Lower lobe of right lung (tissue), 2 donors: Measurements from ENCODE around the gene DUOXA1. TPM values are rescaled to one million over a fixed set of nuclear protein-coding genes. Genes with fewer than 3 reads are reported as not detected.
"Not testable (repeated sequence)": the region's sequence is repeated elsewhere in the genome, so short reads cannot be mapped to it uniquely, and the experiment has no call there.

ENCODE experiments used
- ATAC-seq, 2 donors: fragments of 200-7000 bp; cut with Tn5 transposase; one replicate each; pipeline ENCODE4 v1.9.1; 2020 to 2022; ENCODE audit warnings: mild to moderate bottlenecking in 2 of 2, moderate library complexity in 2 of 2
- DNase-seq: peaks from one replicate; pipeline ENCODE4 v3.0.0-alpha.2; 2020
- H3K27ac ChIP-seq: fragments of 200-600 bp; one replicate; pipeline ENCODE4 v1.8.0; 2022
- H3K27me3 ChIP-seq: fragments of 200-600 bp; one replicate; pipeline ENCODE4 v1.8.0; 2022; ENCODE audit warnings: low read depth
- H3K36me3 ChIP-seq: fragments of 200-600 bp; one replicate; pipeline ENCODE4 v1.8.0; 2022; ENCODE audit warnings: mild to moderate bottlenecking
- H3K4me1 ChIP-seq: fragments of 200-600 bp; one replicate; pipeline ENCODE4 v1.8.0; 2022
- H3K4me3 ChIP-seq: fragments of 200-600 bp; one replicate; pipeline ENCODE4 v1.8.0; 2022; ENCODE audit warnings: mild to moderate bottlenecking
- H3K9me3 ChIP-seq: fragments of 200-600 bp; one replicate; pipeline ENCODE4 v1.8.0; 2022
- CTCF ChIP-seq: fragments of 200-600 bp; IDR thresholded peaks from one replicate; pipeline ENCODE4 v1.8.0; 2022; ENCODE audit warnings: antibody characterized with exemption, mild to moderate bottlenecking
- intact Hi-C: fragments of 100-400 bp; cut with DNase I; formaldehyde crosslinking; loops from one replicate; pipeline ENCODE4 v1.11.0; 2022
- total RNA-seq: library from RNA; stranded (reverse); fragmentation: NEBNext Ultra II Directional; extraction: Animal tissue kit (Norgen Biotek cat#: 25700); gene quantifications from one replicate; pipeline ENCODE4 v1.2.1, GENCODE V29; 2021
- donor health status: DM: no; HTN: yes; CAD: no; lungs with severe emphysema.

The DUOXA1 gene
- total RNA-seq, 1 donor from 2014 or later, result 131 TPM

DNA sequence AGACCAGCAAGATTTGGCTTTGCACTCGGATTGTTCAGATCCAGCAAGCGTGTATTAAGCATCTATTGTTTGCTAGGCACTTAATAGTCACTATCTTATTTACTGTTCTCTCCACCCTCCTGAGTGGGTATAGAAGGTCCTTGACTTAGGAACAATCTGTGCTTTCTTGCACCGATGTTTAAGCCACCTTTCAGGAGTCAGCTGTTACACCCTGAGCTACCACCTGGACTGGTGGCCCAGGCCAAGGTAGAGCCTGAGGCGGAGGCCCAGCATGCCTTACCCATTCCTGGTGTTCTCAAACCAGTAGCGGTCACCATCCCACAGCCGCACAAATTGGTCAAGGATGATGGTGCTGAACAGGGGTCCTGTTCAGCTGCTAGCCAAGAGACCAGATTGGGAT lies 10.1 kb upstream of the DUOXA1 start:
- Histone ChIP-seq H3K36me3 (peaks cover 28% of the 10 kb centered on the region), H3K4me3 (no peak overlapping the region), H3K27ac (peak overlapping the region; percentile 8), H3K9me3 (no peaks in the 10 kb centered on the region), H3K4me1 (peaks cover 20% of the 10 kb centered on the region), H3K27me3 (peaks cover 19% of the 10 kb centered on the region)
- intact Hi-C loops, result no loop called here
- DNase-seq (peak; percentile 73), ATAC-seq (peak; percentile 89 to 91)
- no peak for TF ChIP-seq CTCF

DNA sequence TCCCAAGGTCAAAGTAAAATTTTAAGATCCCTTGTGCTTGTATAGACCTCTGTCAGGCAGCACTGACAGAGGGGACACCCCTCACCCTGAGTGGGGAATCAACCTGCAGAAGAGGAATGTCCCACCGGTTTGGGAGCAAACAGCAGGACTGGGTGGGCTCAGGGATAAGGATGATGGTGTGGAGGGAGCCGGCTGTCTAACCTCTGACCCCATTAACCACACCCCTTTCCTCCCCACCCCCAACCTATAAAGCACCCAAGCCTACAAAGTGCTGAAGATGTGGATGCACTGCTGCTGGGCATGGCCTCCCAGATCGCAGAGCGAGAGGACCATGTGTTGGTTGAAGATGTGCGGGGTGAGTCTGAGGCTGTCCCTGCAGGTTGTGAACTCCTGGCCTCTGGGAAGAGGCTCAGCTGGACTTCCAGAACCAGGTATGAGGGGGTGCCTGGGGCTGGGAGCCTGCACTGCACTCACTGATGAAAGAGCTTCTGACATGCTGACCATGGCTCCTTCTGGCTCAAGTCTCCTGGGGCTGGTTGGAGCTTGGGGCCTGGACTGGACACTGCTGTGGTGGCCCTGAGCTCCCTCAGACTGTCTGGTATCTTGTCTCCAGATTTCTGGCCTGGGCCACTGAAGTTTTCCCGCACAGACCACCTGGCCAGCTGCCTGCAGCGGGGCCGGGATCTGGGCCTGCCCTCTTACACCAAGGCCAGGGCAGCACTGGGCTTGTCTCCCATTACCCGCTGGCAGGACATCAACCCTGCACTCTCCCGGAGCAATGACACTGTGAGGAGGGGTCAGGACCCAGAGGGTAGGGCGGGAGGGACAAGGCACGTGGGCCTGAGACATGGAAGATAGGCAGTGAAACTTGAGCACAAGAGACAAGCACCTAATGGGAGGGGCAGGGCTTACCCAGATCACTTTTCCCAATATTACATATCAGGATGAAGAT lies 9.4 kb upstream of the DUOXA1 start:
- intact Hi-C loops, result no loop called here
- H3K27me3 ChIP-seq, result peaks cover 26% of the 10 kb centered on the region
- H3K9me3 ChIP-seq, result no peaks in the 10 kb centered on the region
- peaks cover 21% of the 10 kb centered on the region for H3K36me3 ChIP-seq
- H3K4me3 ChIP-seq, result no peak overlapping the region
- peak; percentile 82 for DNase-seq
- peak overlapping the region; percentile 37 for H3K27ac ChIP-seq
- peaks cover 26% of the 10 kb centered on the region for H3K4me1 ChIP-seq
- ATAC-seq, result peak; percentile 4 to 72
- TF ChIP-seq CTCF, result no peak

DNA sequence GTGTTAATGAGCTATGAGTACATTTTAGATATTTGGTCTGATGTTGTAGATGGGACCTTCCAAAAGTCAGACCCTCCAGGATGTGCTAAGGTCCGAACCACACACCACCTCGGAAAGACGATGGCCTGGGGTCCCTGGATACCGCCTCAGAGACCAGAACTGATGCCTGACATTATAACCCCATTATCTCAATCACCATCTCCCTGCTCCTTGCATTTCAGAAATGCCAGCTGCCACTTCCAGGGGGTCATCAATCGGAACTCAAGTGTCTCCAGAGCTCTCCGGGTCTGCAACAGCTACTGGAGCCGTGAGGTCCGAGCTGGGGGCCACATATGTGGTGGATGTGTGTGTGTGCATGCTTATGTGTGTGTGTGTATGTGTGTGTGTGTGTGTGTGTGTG lies 8.0 kb upstream of the DUOXA1 start:
- intact Hi-C loops, result no loop called here
- TF ChIP-seq CTCF, result no peak
- Histone ChIP-seq H3K9me3 (no peaks in the 10 kb centered on the region), H3K27me3 (peaks cover 33% of the 10 kb centered on the region), H3K4me1 (peaks cover 35% of the 10 kb centered on the region), H3K4me3 (no peak overlapping the region), H3K27ac (no peak overlapping the region), H3K36me3 (peaks cover 12% of the 10 kb centered on the region)
- ATAC-seq (no peak), DNase-seq (no peak)

GRCh38 chr15:45136378-45136764 lies 6.7 kb upstream of the DUOXA1 start:
- no peak for TF ChIP-seq CTCF
- H3K9me3 ChIP-seq, result no peaks in the 10 kb centered on the region
- no peak for DNase-seq
- H3K27me3 ChIP-seq, result peaks cover 33% of the 10 kb centered on the region
- intact Hi-C loops, result no loop called here
- no peak overlapping the region for H3K27ac ChIP-seq
- no peak for ATAC-seq
- peaks cover 44% of the 10 kb centered on the region for H3K4me1 ChIP-seq
- peaks cover 10% of the 10 kb centered on the region for H3K36me3 ChIP-seq
- H3K4me3 ChIP-seq, result no peak overlapping the region

- ATAC-seq, intact Hi-C loops, H3K36me3 ChIP-seq, DNase-seq, H3K4me3 ChIP-seq, H3K27ac ChIP-seq, H3K9me3 ChIP-seq: not testable (repeated sequence)
- Histone ChIP-seq H3K27me3 (peaks cover 34% of the 10 kb centered on the region), H3K4me1 (peaks cover 41% of the 10 kb centered on the region)
Measured at GRCh38 chr15:45135705-45136377, 6.2 kb upstream of the DUOXA1 start.
